EL (cell line): Measurements from ENCODE around the gene BFSP2.
"Not testable (repeated sequence)": the region's sequence is repeated elsewhere in the genome, so short reads cannot be mapped to it uniquely, and the experiment has no call there.

ENCODE experiments used
- DNase-seq: peaks from one replicate; pipeline ENCODE4 v3.0.0-alpha.2; 2016

BFSP2 gene

GRCh38 chr3:133523758-133524157 is 123.9 kb downstream of the BFSP2 start:
- not testable (repeated sequence) for DNase-seq
